ENCODE data around the gene MAGEB17. TPM values are rescaled to one million over a fixed set of nuclear protein-coding genes. Genes with fewer than 3 reads are reported as not detected.
"Not testable (repeated sequence)": the region's sequence is repeated elsewhere in the genome, so short reads cannot be mapped to it uniquely, and the experiment has no call there.

The MAGEB17 gene
- total RNA-seq, 2 donors from 2014 or later: not detected

- Histone ChIP-seq H3K9ac (ENCODE audit: low read depth in 2 of 2, low read length in 2 of 2) (no peak overlapping the region), H3K9me3 (no peaks in the 10 kb centered on the region), H3K27ac (no peak overlapping the region), H3K27me3 (no peaks in the 10 kb centered on the region), H3K4me3 (no peak overlapping the region), H3K4me1 (no peaks in the 10 kb centered on the region), H3K36me3 (no peaks in the 10 kb centered on the region)
- no peak for TF ChIP-seq CTCF (IDR thresholded peaks at IDR 0.05)
- no peak for DNase-seq
- intact Hi-C loops (cut with DNase I): no loop called here
Measured at GRCh38 chrX:16171039-16171438, 3.8 kb downstream of the MAGEB17 start.

DNA sequence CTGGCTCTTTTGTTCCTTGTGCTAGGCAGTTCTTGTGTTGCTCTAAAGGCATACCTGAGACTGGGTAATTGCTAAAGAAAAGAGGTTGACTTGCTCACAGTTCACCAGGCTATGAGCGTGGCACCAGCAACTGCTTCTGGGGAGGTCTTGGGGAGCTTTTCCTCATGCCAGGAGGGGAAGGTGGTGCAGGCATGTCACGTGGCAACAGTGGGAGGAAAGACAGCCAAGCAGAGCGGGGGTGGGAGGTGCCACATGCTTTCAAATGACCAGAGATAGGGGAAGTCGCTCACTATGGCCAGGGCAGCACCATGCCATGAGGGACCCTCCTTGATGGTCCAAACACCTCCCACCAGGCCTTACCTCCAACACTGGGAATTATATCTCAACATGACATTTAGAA, 4.7 kb downstream of the MAGEB17 start:
- H3K9me3 ChIP-seq: no peaks in the 10 kb centered on the region
- DNase-seq: no peak
- no peak overlapping the region for H3K4me3 ChIP-seq
- H3K27me3 ChIP-seq: no peaks in the 10 kb centered on the region
- no peaks in the 10 kb centered on the region for H3K4me1 ChIP-seq
- intact Hi-C loops (cut with DNase I): no loop called here
- H3K9ac ChIP-seq (ENCODE audit: low read depth in 2 of 2, low read length in 2 of 2): no peak overlapping the region
- TF ChIP-seq CTCF (IDR thresholded peaks at IDR 0.05): no peak
- no peaks in the 10 kb centered on the region for H3K36me3 ChIP-seq
- no peak overlapping the region for H3K27ac ChIP-seq

DNA sequence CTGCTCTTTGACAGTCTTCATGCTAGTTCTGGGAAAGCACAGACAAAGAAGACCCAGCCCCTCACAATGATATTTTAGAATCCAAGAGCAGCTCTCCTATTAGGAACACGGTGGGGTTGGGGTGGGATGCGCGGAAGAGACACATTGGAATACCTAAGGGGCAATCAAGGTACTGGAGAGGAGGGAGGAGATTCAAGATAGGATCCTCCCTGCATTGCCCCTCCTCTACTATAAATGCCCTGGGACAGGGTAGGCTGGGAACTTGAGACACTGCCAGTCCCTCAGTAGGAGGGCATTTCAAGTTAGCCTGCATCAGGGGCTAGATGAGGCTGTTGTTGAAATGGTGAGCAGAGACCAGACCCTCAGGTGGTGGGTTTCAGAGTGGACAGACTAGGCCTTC, 5.1 kb downstream of the MAGEB17 start:
- H3K9ac ChIP-seq (ENCODE audit: low read depth in 2 of 2, low read length in 2 of 2): no peak overlapping the region
- TF ChIP-seq CTCF (IDR thresholded peaks at IDR 0.05): no peak
- no peaks in the 10 kb centered on the region for H3K9me3 ChIP-seq
- no peak for DNase-seq
- H3K27me3 ChIP-seq: no peaks in the 10 kb centered on the region
- intact Hi-C loops (cut with DNase I): no loop called here
- H3K27ac ChIP-seq: no peak overlapping the region
- H3K36me3 ChIP-seq: no peaks in the 10 kb centered on the region
- H3K4me3 ChIP-seq: no peak overlapping the region
- H3K4me1 ChIP-seq: no peaks in the 10 kb centered on the region

- Histone ChIP-seq H3K9me3 (no peaks in the 10 kb centered on the region), H3K4me3 (no peak overlapping the region), H3K36me3 (no peaks in the 10 kb centered on the region), H3K27ac (no peak overlapping the region), H3K27me3 (no peaks in the 10 kb centered on the region), H3K4me1 (no peaks in the 10 kb centered on the region), H3K9ac (ENCODE audit: low read depth in 2 of 2, low read length in 2 of 2) (no peak overlapping the region)
- TF ChIP-seq CTCF (IDR thresholded peaks at IDR 0.05): no peak
- intact Hi-C loops (cut with DNase I): no loop called here
- no peak for DNase-seq
Measured at GRCh38 chrX:16175329-16176061, 8.2 kb downstream of the MAGEB17 start.

DNA sequence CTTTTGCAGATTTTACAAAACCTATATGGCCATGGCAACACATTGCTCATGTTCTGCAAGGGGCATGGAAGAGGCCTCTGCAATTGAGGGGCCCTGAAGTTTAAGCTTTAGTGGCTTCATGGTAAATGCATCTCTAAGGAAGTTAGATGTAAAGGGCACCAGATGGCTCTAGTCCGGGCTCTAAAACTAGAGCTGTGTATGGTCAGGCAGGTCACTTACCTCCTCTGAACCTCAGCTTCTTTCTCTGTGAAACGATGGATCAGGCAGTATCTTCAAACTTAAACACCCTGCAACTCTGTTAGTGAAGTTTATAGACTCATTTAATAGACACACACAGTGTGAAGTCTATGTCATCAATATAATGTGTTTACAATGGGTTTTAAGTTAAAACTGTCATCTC, 10.0 kb downstream of the MAGEB17 start:
- H3K27me3 ChIP-seq: no peaks in the 10 kb centered on the region
- intact Hi-C loops (cut with DNase I): no loop called here
- no peak overlapping the region for H3K4me3 ChIP-seq
- no peaks in the 10 kb centered on the region for H3K9me3 ChIP-seq
- H3K9ac ChIP-seq (ENCODE audit: low read depth in 2 of 2, low read length in 2 of 2): no peak overlapping the region
- H3K36me3 ChIP-seq: no peaks in the 10 kb centered on the region
- DNase-seq: no peak
- TF ChIP-seq CTCF (IDR thresholded peaks at IDR 0.05): no peak
- no peaks in the 10 kb centered on the region for H3K4me1 ChIP-seq
- no peak overlapping the region for H3K27ac ChIP-seq

DNA sequence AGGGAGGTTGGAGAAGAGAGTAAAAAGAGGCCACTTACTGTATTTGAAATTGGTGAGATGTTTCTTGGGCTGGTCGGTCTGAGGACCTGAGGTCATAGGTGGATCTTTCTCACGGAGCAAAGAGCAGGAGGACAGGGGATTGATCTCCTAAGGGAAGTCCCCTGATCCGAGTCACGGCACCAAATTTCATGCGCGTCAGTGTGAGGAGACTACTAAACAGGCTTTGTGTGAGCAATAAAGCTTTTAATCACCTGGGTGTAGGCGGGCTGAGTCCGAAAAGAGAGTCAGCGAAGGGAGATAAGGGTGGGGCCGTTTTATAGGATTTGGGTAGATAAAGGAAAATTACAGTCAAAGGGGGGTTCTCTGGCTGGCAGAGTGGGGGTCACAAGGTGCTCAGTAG, 16.6 kb downstream of the MAGEB17 start:
- H3K9ac ChIP-seq (ENCODE audit: low read depth in 2 of 2, low read length in 2 of 2); H3K36me3 ChIP-seq; H3K4me1 ChIP-seq; H3K9me3 ChIP-seq; intact Hi-C loops (cut with DNase I); H3K27me3 ChIP-seq; H3K27ac ChIP-seq; H3K4me3 ChIP-seq: not testable (repeated sequence)
- DNase-seq: peak; percentile 27
